Pancreas (tissue), 10 donors: ENCODE data around the gene MRPL51. TPM values are rescaled to one million over a fixed set of nuclear protein-coding genes. Genes with fewer than 3 reads are reported as not detected.

Source experiments
- ATAC-seq, 4 donors: fragments of 200-7000 bp; cut with Tn5 transposase; one replicate each; pipeline versions ENCODE4 v1.8.0 to v1.9.1; 2020; ENCODE audit warnings: mild to moderate bottlenecking in 4 of 4, moderate library complexity in 4 of 4
- DNase-seq, 6 donors: peaks; one replicate each; pipeline ENCODE4 v3.0.0-alpha.2; 2020
- FAIRE-seq: peaks from 2 replicates; lab custom pipeline; 2012; peaks lifted over from hg19 to GRCh38; lab: Jason Lieb, UNC
- H3K27ac ChIP-seq, 4 donors: fragments of 200-600 bp; sonication (generic); 1 replicate in 3 of 4; 2 replicates in 1 of 4; pipeline versions ENCODE4 v1.5.0 to v1.8.0; 2020
- H3K27me3 ChIP-seq, 4 donors: fragments of 200-600 bp; one replicate each; pipeline ENCODE4 v1.8.0; 2021
- H3K36me3 ChIP-seq, 3 donors: fragments of 200-600 bp; sonication (generic) in 1 of 3; one replicate each; pipeline versions ENCODE4 v1.5.0 to v1.8.0; 2020 to 2021
- H3K4me1 ChIP-seq, 3 donors: fragments of 200-600 bp; one replicate each; pipeline ENCODE4 v1.8.0; 2021
- H3K4me3 ChIP-seq, 4 donors: fragments of 200-600 bp; sonication (generic) in 2 of 4; one replicate each; pipeline versions ENCODE4 v1.5.0 to v1.8.0; 2020 to 2021
- H3K9me3 ChIP-seq, 4 donors: fragments of 200-600 bp; one replicate each; pipeline ENCODE4 v1.8.0; 2021
- CTCF ChIP-seq, 4 donors: fragments of 200-600 bp; sonication (generic) in 3 of 4; IDR thresholded peaks; one replicate each; pipeline versions ENCODE4 v1.5.0 to v1.8.0; 2021; ENCODE audit warnings: antibody characterized with exemption in 4 of 4
- WGBS, 2 donors: extraction: QIAGEN DNeasy Blood & Tissue Kit; methylation state at CpG; one replicate each; pipeline ENCODE4 v1.1.7; 2013; 5-methylcytosine and 5-hydroxymethylcytosine counted together
- intact Hi-C, 3 donors: fragments of 100-400 bp; cut with DNase I; formaldehyde crosslinking; loops; one replicate each; pipeline versions ENCODE4 v1.11.1 to v1.14.2; 2022
- polyA plus RNA-seq, 2 donors: library from polyadenylated mRNA; stranded (reverse); fragments of 200-250 nt; gene quantifications; one replicate each; pipeline ENCODE4 v1.2.3, GENCODE V29; 2013
- total RNA-seq, 6 donors: library from RNA; stranded (reverse); fragmentation: NEBNext Ultra II Directional in 4 of 6; extraction: Animal tissue kit (Norgen Biotek cat#: 25700) in 4 of 6; gene quantifications; one replicate each; pipeline versions ENCODE4 v1.2.1 to v1.2.4, GENCODE V29; 2021 to 2023
- donor health status: healthy with polysubstance abuse.
- donor health status: DM: no; HTN: no; CAD: no; lungs with moderate emphysema.
- donor health status: DM: no; HTN: no; CAD: no.
- donor health status: control.
- donor health status: control.
- donor health status: Bipolar disorder and iron deficiency.
- donor health status: DM: yes; HTN: yes; CAD: no.
- donor health status: DM: no; HTN: no; CAD: no.
- donor health status: DM: no; HTN: no; CAD: no.
- donor health status: DM: yes; HTN: yes; CAD: no.

MRPL51 gene
- total and polyA plus RNA-seq, 8 donors, result 30.6 to 79.7 (median 66.9) TPM

DNA sequence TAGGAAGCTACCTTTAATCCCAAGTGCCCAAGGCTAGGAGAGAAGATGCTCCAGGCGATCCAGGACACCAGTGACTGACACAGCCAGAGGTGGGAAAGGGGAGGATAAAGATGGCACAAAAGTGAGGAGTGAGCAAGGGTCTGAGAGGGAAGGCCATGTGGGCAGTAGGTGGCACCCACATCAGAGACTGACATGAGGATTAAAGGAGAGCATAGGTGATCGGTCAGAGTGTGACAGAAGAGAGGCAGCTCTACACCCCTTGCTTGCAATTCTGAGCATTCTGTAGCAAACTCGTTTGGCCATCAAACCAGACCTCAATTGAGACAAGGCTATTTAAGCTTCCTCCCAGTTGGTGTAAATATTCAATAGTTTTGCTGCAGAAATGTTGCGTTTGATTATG lies 49.0 kb downstream of the MRPL51 start:
- no peak for FAIRE-seq
- 68 to 71% methylated on average over 4 of the region's 4 CpGs for WGBS, 2 donors
- no peaks in the 10 kb centered on the region for H3K27me3 ChIP-seq
- no peak for ATAC-seq
- intact Hi-C loops, result no loop called here
- no peak overlapping the region for H3K4me3 ChIP-seq
- H3K4me1 ChIP-seq, result no peaks in the 10 kb centered on the region
- H3K9me3 ChIP-seq, result no peaks in the 10 kb centered on the region
- H3K27ac ChIP-seq, result no peak overlapping the region
- H3K36me3 ChIP-seq, result no peaks in the 10 kb centered on the region
- no peak for DNase-seq
- TF ChIP-seq CTCF (IDR thresholded peaks at IDR 0.05), result no peak

DNA sequence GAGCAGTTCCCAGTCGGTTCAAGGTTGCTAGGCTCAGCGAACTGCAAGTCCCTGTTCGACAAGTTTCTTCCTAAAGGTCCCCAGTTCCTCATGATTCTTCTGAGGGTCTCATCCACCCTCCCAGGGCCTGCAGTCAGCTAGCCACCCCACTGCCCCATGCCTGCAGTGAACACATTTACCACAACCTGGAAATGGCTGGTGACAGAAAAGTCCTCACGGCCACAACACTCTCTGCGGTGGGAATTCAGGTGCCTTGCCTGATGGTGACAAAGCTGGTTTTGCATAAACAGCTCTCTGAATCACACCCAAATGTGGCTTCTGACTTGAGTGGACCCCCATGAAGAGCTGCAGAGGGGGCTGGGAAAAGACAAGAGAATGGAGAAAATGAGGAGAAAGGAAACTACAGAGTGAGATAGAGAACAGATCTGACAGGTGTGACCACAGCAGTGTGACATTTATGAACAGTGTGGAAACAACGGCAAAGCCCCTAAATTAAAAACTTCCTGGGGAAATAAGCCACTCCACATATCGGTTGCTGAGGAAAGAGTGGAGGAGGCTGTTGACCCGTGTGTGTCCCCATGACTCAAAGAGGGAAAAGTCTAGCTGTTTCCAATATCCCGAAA lies 49.6 kb downstream of the MRPL51 start:
- FAIRE-seq (no peak), ATAC-seq (no peak), DNase-seq (peak in 1 of 6 donors; percentile 13)
- Histone ChIP-seq H3K27ac (no peak overlapping the region), H3K27me3 (no peaks in the 10 kb centered on the region), H3K4me3 (no peak overlapping the region), H3K9me3 (no peaks in the 10 kb centered on the region), H3K36me3 (no peaks in the 10 kb centered on the region), H3K4me1 (no peaks in the 10 kb centered on the region)
- TF ChIP-seq CTCF (IDR thresholded peaks at IDR 0.05), result no peak
- intact Hi-C loops, result no loop called here
- 61 to 68% methylated on average over 9 of the region's 9 CpGs for WGBS, 2 donors

DNA sequence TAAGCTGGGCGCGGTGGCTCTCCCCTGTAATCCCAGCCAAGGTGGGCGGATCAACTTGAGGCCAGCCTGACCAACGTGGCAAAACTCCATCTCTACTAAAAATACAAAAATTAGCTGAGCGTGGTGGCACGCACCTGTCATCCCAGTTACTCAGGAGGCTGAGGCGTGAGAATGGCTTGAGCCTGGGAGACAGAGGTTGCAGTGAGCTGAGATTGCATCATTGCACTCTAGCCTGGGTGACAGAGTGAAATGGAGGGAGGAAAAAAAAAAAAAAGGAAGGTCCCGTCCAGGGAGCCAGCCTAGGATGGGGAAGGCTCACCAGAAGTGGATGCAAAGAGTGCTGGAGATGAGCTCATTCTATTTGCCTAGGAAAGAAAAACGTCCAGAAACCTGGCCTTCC lies 50.2 kb downstream of the MRPL51 start:
- FAIRE-seq (no peak), ATAC-seq (no peak), DNase-seq (no peak)
- no peaks in the 10 kb centered on the region for H3K27me3 ChIP-seq
- no peaks in the 10 kb centered on the region for H3K4me1 ChIP-seq
- no peaks in the 10 kb centered on the region for H3K9me3 ChIP-seq
- no peaks in the 10 kb centered on the region for H3K36me3 ChIP-seq
- 74 to 80% methylated on average over 9 of the region's 9 CpGs for WGBS, 2 donors
- H3K27ac ChIP-seq, result no peak overlapping the region
- TF ChIP-seq CTCF (IDR thresholded peaks at IDR 0.05), result no peak
- H3K4me3 ChIP-seq, result no peak overlapping the region
- intact Hi-C loops, result no loop called here

Other genes starting within 250 kb of the MRPL51 start
- 10 to 100 TPM in 1 of 6 donors, 1 to 10 TPM in 5; 5.2 to 13.1 (median 7.2) TPM for gene PLEKHG6, start 182.6 kb downstream of the MRPL51 start, total RNA-seq
- 10 to 100 TPM; 15.7 to 23.5 TPM for gene PLEKHG6, start 182.6 kb downstream of the MRPL51 start, polyA plus RNA-seq
- gene TNFRSF1A, start 151.2 kb downstream of the MRPL51 start, total RNA-seq, result 10 to 100 TPM; 23.5 to 68.1 (median 36.6) TPM
- 10 to 100 TPM; 34.2 to 43.6 TPM for gene TNFRSF1A, start 151.2 kb downstream of the MRPL51 start, polyA plus RNA-seq
- 10 to 100 TPM; 21.0 to 56.3 (median 37.8) TPM for gene SCNN1A, start 117.7 kb downstream of the MRPL51 start, total RNA-seq
- 10 to 100 TPM; 42.7 to 87.8 TPM for gene SCNN1A, start 117.7 kb downstream of the MRPL51 start, polyA plus RNA-seq
- gene LTBR, start 109.1 kb downstream of the MRPL51 start, total RNA-seq, result 10 to 100 TPM; 50.0 to 75.2 (median 61.3) TPM
- 10 to 100 TPM; 74.2 to 82.1 TPM for gene LTBR, start 109.1 kb downstream of the MRPL51 start, polyA plus RNA-seq
- under 1 TPM in 4 of 6 donors, not detected in 2; 0.21 to 0.81 (median 0.30) TPM for gene CD27, start 48.3 kb downstream of the MRPL51 start, total RNA-seq
- under 1 TPM; 0.14 to 0.30 TPM for gene CD27, start 48.3 kb downstream of the MRPL51 start, polyA plus RNA-seq
- gene TAPBPL, start 41.2 kb downstream of the MRPL51 start, total RNA-seq, result 10 to 100 TPM in 3 of 6 donors, 1 to 10 TPM in 3; 7.8 to 25.5 (median 12.6) TPM
- 10 to 100 TPM; 15.9 to 17.7 TPM for gene TAPBPL, start 41.2 kb downstream of the MRPL51 start, polyA plus RNA-seq
- gene VAMP1, start 22.6 kb downstream of the MRPL51 start, total RNA-seq, result 1 to 10 TPM; 1.7 to 4.1 (median 2.3) TPM
- 1 to 10 TPM; 3.2 to 7.5 TPM for gene VAMP1, start 22.6 kb downstream of the MRPL51 start, polyA plus RNA-seq
- 10 to 100 TPM in 3 of 6 donors, 1 to 10 TPM in 3; 7.6 to 16.2 (median 10.0) TPM for gene NCAPD2, start 840 bp upstream of the MRPL51 start, total RNA-seq
- gene NCAPD2, start 840 bp upstream of the MRPL51 start, polyA plus RNA-seq, result 1 to 10 TPM; 5.6 to 6.5 TPM
- gene GAPDH, start 41.3 kb upstream of the MRPL51 start, total RNA-seq, result 100 to 1,000 TPM; 149 to 657 (median 339) TPM
- gene GAPDH, start 41.3 kb upstream of the MRPL51 start, polyA plus RNA-seq, result 100 to 1,000 TPM; 425 to 627 TPM
- gene IFFO1, start 62.8 kb upstream of the MRPL51 start, total RNA-seq, result 10 to 100 TPM in 1 of 6 donors, 1 to 10 TPM in 5; 4.0 to 10.2 (median 4.9) TPM
- 10 to 100 TPM; 22.1 to 36.5 TPM for gene IFFO1, start 62.8 kb upstream of the MRPL51 start, polyA plus RNA-seq
- gene NOP2, start 75.0 kb upstream of the MRPL51 start, total RNA-seq, result 10 to 100 TPM in 4 of 6 donors, 1 to 10 TPM in 2; 9.1 to 17.7 (median 15.1) TPM
- gene NOP2, start 75.0 kb upstream of the MRPL51 start, polyA plus RNA-seq, result 10 to 100 TPM; 32.2 to 41.3 TPM
- 100 to 1,000 TPM in 3 of 6 donors, 10 to 100 TPM in 3; 96.5 to 123 (median 105) TPM for gene CHD4, start 114.1 kb upstream of the MRPL51 start, total RNA-seq
- gene CHD4, start 114.1 kb upstream of the MRPL51 start, polyA plus RNA-seq, result 100 to 1,000 TPM; 125 to 134 TPM
- 1 to 10 TPM in 2 of 6 donors, under 1 TPM in 4; 0.09 to 2.4 (median 0.71) TPM for gene LPAR5, start 142.7 kb upstream of the MRPL51 start, total RNA-seq
- under 1 TPM; 0.19 to 0.23 TPM for gene LPAR5, start 142.7 kb upstream of the MRPL51 start, polyA plus RNA-seq
- gene ACRBP, start 154.2 kb upstream of the MRPL51 start, total RNA-seq, result 1 to 10 TPM; 1.3 to 4.1 (median 1.8) TPM
- gene ACRBP, start 154.2 kb upstream of the MRPL51 start, polyA plus RNA-seq, result 1 to 10 TPM; 1.2 to 2.2 TPM
- 10 to 100 TPM in 5 of 6 donors, 1 to 10 TPM in 1; 9.0 to 24.9 (median 12.1) TPM for gene ING4, start 169.9 kb upstream of the MRPL51 start, total RNA-seq
- 10 to 100 TPM; 15.7 to 29.6 TPM for gene ING4, start 169.9 kb upstream of the MRPL51 start, polyA plus RNA-seq
- gene ZNF384, start 196.1 kb upstream of the MRPL51 start, total RNA-seq, result 10 to 100 TPM; 20.4 to 29.8 (median 23.9) TPM
- gene ZNF384, start 196.1 kb upstream of the MRPL51 start, polyA plus RNA-seq, result 10 to 100 TPM; 36.6 to 36.7 TPM
- under 1 TPM in 5 of 6 donors, not detected in 1; 0.12 to 0.34 (median 0.20) TPM for gene PIANP, start 207.6 kb upstream of the MRPL51 start, total RNA-seq
- 1 to 10 TPM; 1.4 to 2.7 TPM for gene PIANP, start 207.6 kb upstream of the MRPL51 start, polyA plus RNA-seq
- gene COPS7A, start 230.8 kb upstream of the MRPL51 start, total RNA-seq, result 10 to 100 TPM; 14.2 to 31.0 (median 23.8) TPM
- 10 to 100 TPM; 29.5 to 39.6 TPM for gene COPS7A, start 230.8 kb upstream of the MRPL51 start, polyA plus RNA-seq